Retinal pigment epithelial cell (primary cell): Measurements from ENCODE around the gene MED10.

ENCODE experiments used
- DNase-seq: peaks from one replicate; pipeline ENCODE4 v3.0.0-alpha.2; 2010; ENCODE audit warnings: low read depth
- H3K4me3 ChIP-seq: 2 replicates; pipeline ENCODE4 v1.5.1; 2011; ENCODE audit warnings: mild to moderate bottlenecking, low read length, control low read depth, moderate library complexity
- TF ChIP-seq, protein P1 (sequence below): conservative IDR thresholded peaks from 2 replicates; pipeline ENCODE4 v1.5.1; 2011; ENCODE audit warnings: low read depth, low read length, control low read depth, inconsistent platforms

The MED10 gene

GRCh38 chr5:6377905-6378765, at the start of gene MED10:
Gene MED10, minus strand, starts transcription at chr5:6378547. Its CDS starts 64 bp downstream, at chr5:6378483.
- TF ChIP-seq, protein P1, sequence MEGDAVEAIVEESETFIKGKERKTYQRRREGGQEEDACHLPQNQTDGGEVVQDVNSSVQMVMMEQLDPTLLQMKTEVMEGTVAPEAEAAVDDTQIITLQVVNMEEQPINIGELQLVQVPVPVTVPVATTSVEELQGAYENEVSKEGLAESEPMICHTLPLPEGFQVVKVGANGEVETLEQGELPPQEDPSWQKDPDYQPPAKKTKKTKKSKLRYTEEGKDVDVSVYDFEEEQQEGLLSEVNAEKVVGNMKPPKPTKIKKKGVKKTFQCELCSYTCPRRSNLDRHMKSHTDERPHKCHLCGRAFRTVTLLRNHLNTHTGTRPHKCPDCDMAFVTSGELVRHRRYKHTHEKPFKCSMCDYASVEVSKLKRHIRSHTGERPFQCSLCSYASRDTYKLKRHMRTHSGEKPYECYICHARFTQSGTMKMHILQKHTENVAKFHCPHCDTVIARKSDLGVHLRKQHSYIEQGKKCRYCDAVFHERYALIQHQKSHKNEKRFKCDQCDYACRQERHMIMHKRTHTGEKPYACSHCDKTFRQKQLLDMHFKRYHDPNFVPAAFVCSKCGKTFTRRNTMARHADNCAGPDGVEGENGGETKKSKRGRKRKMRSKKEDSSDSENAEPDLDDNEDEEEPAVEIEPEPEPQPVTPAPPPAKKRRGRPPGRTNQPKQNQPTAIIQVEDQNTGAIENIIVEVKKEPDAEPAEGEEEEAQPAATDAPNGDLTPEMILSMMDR = no peak
- DNase-seq = peak; percentile 64
- H3K4me3 ChIP-seq = peak within 1 kb of the TSS; percentile 93

DNA sequence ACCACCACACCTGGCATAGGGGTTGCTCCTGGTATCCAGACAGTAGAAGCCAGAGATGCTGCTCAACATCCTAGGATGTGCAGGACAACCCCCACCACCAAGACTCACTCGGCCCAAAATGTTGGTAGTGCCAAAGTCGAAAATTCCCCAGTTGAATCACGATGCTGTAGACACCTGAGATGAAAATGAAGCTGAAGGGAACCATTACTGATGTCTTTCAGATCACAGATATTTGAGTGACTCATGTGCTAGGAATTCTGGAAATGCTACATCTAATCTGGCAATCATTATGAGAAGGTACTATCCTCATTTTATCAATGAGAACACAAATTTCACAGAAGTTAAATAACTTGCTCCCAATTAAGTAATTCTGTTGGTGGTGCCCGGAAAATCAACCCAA, 49.3 kb upstream of the MED10 start:
- no peak for DNase-seq
- TF ChIP-seq, protein P1 = no peak
- no peak overlapping the region for H3K4me3 ChIP-seq

DNA sequence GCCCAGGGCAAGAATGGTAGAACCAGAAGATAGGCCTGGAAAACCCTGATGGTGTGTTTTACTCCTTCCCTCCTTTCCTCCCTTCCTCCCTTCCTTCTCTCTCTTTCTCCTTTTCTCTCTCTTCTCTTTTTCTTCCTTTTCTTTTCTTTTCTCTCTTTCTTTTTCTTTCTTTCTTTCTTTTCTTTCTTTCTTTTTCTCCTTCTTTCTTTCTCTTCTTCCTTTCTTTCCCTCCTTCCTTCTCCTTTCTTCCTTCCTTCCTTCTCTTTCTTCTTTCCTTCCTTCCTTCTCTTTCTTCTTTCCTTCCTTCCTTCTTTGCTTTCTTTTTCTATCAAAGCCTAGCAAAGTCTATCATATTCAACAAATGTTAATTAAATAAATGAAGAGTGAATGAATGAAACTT, 46.4 kb upstream of the MED10 start:
- TF ChIP-seq, protein P1 = no peak
- H3K4me3 ChIP-seq = no peak overlapping the region
- no peak for DNase-seq

DNA sequence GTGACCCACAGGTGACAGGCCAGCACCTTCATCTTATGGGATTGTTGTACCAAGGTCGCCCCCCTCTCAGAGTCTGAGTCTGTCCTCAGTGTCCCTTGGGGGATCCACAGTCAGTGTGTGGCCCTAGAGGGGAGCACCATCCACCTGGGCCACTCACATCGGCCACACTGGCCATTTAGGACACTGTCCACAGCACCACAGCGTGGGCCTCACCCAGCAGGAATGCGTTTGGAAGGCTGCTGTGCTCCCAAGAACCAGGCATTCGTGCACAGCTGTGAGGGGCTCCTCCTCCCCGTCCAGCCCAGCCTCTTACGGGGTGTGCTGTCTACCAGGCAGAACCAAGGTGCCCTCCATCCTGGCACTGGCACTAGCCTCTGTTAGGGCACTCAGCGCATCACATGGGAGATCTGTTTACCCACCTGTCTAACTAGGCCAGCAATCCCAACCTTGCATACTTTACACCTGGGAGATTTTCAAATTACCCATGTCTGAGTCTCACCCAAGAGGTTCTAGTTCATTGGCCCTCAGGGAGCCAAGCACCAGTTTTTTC, 45.8 kb upstream of the MED10 start:
- TF ChIP-seq, protein P1 = no peak
- no peak for DNase-seq
- no peak overlapping the region for H3K4me3 ChIP-seq

DNA sequence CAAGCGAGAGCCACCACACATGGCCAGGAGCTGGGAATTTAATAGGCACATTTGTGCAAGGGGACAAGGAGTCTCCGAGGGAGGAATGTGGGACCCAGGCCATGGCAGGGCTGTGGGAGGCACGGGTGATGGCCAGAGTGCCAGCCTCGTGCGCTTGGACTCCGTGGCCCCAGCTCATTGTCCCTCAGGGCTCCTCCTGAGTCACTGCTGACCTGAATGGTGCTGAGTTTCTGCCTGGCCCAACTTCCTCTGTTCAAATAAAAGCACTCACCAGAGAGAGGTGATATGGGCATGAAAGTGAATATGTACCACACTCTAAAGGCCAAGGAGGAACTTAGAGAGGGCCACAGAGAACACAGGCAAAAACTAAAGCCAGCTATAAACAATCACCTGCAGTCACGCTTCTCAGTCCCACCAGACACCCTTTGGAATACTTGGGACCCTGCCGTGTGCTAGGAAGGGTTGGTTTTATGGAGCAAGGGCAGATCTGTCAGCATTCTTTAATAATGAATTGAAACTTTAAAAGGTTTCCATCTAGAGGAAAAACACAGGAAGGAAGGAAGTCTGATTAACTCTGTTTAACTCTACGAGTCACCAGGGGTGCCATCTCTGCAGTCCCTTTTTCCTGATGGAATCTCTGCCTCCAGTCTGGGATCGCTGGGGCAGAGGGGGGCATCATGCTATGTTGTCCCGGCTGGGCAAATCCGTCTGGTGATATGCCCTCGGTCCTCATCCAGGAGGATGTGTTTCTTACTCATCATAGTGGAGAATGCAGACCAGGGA, 45.2 kb upstream of the MED10 start:
- TF ChIP-seq, protein P1 = no peak
- DNase-seq = no peak
- no peak overlapping the region for H3K4me3 ChIP-seq

DNA sequence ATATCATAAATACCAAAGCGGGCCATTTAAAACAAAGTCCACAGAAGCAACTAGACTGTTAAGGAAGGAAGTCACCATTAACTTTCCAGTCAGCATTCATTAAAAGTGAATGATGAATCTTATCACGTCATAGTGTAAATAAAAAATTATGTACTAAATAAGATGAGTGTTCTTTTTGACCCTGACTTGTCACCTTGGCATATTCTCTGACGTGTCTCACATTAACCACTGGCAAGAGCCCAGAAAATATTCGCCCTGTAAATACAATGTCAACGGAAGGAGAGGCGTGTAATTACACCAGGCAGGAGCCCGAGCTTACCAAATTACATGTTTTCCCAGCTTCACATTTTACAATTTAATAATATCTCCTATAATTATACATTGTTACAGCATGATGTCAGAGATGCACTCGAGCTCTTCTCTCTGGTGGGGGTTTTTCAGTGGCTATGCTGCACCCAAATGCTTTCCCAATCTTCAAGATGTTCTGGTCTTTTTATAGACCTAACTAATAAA, 41.0 kb upstream of the MED10 start:
- TF ChIP-seq, protein P1 = no peak
- no peak for DNase-seq
- H3K4me3 ChIP-seq = no peak overlapping the region
